OCI-LY1 (cell line): ENCODE measurements around the gene CFAP91.
"Not testable (repeated sequence)": the region's sequence is repeated elsewhere in the genome, so short reads cannot be mapped to it uniquely, and the experiment has no call there.

Experiments
- H2AFZ ChIP-seq: fragments of 200-600 bp; sonication (generic), shearing (Covaris generic); 2 replicates; pipeline ENCODE4 v1.6.0; 2014; ENCODE audit warnings: antibody characterized with exemption, mild to moderate bottlenecking, low read length
- H3F3A ChIP-seq: fragments of 200-600 bp; sonication (generic), shearing (Covaris generic); 2 replicates; pipeline ENCODE4 v1.6.0; 2014; ENCODE audit warnings: mild to moderate bottlenecking, antibody characterized with exemption, low read length, moderate library complexity; ENCODE audit not compliant: insufficient read depth
- H3K27ac ChIP-seq: fragments of 200-600 bp; sonication (generic); 2 replicates; pipeline ENCODE4 v1.5.1; 2014; ENCODE audit warnings: low read length, mixed run types, mild to moderate bottlenecking, low read depth; ENCODE audit not compliant: poor library complexity, severe bottlenecking
- H3K27me3 ChIP-seq: fragments of 200-600 bp; sonication (generic); 2 replicates; pipeline ENCODE4 v1.6.0; 2014; ENCODE audit warnings: antibody characterized with exemption, mild to moderate bottlenecking, low read length, moderate library complexity; ENCODE audit not compliant: insufficient read depth
- H3K36me3 ChIP-seq: fragments of 200-600 bp; sonication (generic); 2 replicates; pipeline ENCODE4 v1.6.1; 2014; ENCODE audit warnings: mild to moderate bottlenecking, antibody characterized with exemption, low read length, moderate library complexity, mixed read lengths; ENCODE audit not compliant: insufficient read depth
- H3K4me1 ChIP-seq: fragments of 200-600 bp; sonication (generic); 2 replicates; pipeline ENCODE4 v1.5.1; 2014; ENCODE audit warnings: mild to moderate bottlenecking, low read length, moderate library complexity; ENCODE audit not compliant: insufficient read depth, severe bottlenecking
- H3K4me2 ChIP-seq: fragments of 200-600 bp; sonication (generic), shearing (Covaris generic); 2 replicates; pipeline ENCODE4 v1.6.1; 2014; ENCODE audit warnings: low read length
- H3K4me3 ChIP-seq: fragments of 200-600 bp; sonication (generic); 2 replicates; pipeline ENCODE4 v1.5.1; 2014; ENCODE audit warnings: low read length, low read depth, mild to moderate bottlenecking, mixed read lengths; ENCODE audit not compliant: poor library complexity, severe bottlenecking
- H3K79me2 ChIP-seq: fragments of 200-600 bp; shearing (Covaris generic); 2 replicates; pipeline ENCODE4 v1.6.1; 2016; ENCODE audit warnings: mixed run types, low read length, mixed read lengths; ENCODE audit not compliant: insufficient read depth
- H3K9ac ChIP-seq: fragments of 200-600 bp; sonication (generic), shearing (Covaris generic); 2 replicates; pipeline ENCODE4 v1.6.1; 2014; ENCODE audit warnings: mild to moderate bottlenecking, low read length, mixed read lengths
- H3K9me2 ChIP-seq: fragments of 200-600 bp; sonication (generic), shearing (Covaris generic); 2 replicates; pipeline ENCODE4 v1.6.1; 2014; ENCODE audit warnings: low read depth, mild to moderate bottlenecking, low read length, mixed read lengths
- H3K9me3 ChIP-seq: fragments of 200-600 bp; shearing (Covaris generic); 2 replicates; pipeline ENCODE4 v1.6.1; 2014; ENCODE audit warnings: low read length, mixed read lengths
- H4K20me1 ChIP-seq: fragments of 200-600 bp; sonication (generic), shearing (Covaris generic); 2 replicates; pipeline ENCODE4 v1.6.0; 2016; ENCODE audit warnings: mild to moderate bottlenecking, low read length; ENCODE audit not compliant: insufficient read depth
- CTCF ChIP-seq: fragments of 200-600 bp; sonication (generic), shearing (Covaris generic); IDR thresholded peaks from 2 replicates; pipeline ENCODE4 v1.5.1; 2017; ENCODE audit warnings: mild to moderate bottlenecking, antibody characterized with exemption, low read length, moderate library complexity, mixed read lengths
- EZH2 ChIP-seq: fragments of 200-600 bp; sonication (generic), shearing (Covaris generic); IDR thresholded peaks from 2 replicates; pipeline ENCODE4 v1.8.0; 2017; ENCODE audit warnings: borderline replicate concordance, mixed run types, mild to moderate bottlenecking, antibody characterized with exemption, low read length, moderate library complexity, mixed read lengths

The CFAP91 gene

GRCh38 chr3:119676020-119676419 is 26.8 kb upstream of the CFAP91 start:
- H3K9me3 ChIP-seq = no peaks in the 10 kb centered on the region
- peak overlapping the region; percentile 93 for H3K9ac ChIP-seq
- no peak overlapping the region for H2AFZ ChIP-seq
- H4K20me1 ChIP-seq = no peaks in the 10 kb centered on the region
- H3K9me2 ChIP-seq = no peaks in the 10 kb centered on the region
- TF ChIP-seq CTCF = no peak
- peak overlapping the region; percentile 44 for H3K27ac ChIP-seq
- peaks cover 18% of the 10 kb centered on the region for H3K4me1 ChIP-seq
- no peaks in the 10 kb centered on the region for H3F3A ChIP-seq
- H3K4me2 ChIP-seq = peak overlapping the region; percentile 91
- peaks cover 41% of the 10 kb centered on the region for H3K36me3 ChIP-seq
- H3K79me2 ChIP-seq = peaks cover 14% of the 10 kb centered on the region; the same call in 1 of the 2 replicates
- no peaks in the 10 kb centered on the region for H3K27me3 ChIP-seq
- H3K4me3 ChIP-seq = peak overlapping the region; percentile 84

- H3K4me3 ChIP-seq = peak within 1 kb of the TSS; percentile 84
- peak within 1 kb of the TSS; percentile 76 for H3K27ac ChIP-seq
- peaks cover 14% of the 10 kb centered on the region; the same call in 1 of the 2 replicates for H3K79me2 ChIP-seq
- H4K20me1 ChIP-seq = no peaks in the 10 kb centered on the region
- no peaks in the 10 kb centered on the region for H3F3A ChIP-seq
- no peaks in the 10 kb centered on the region for H3K9me2 ChIP-seq
- peak within 1 kb of the TSS; percentile 95 for H2AFZ ChIP-seq
- H3K4me2 ChIP-seq = peak within 1 kb of the TSS; percentile 91
- no peaks in the 10 kb centered on the region for H3K27me3 ChIP-seq
- H3K4me1 ChIP-seq = peaks cover 18% of the 10 kb centered on the region
- peaks cover 31% of the 10 kb centered on the region for H3K36me3 ChIP-seq
- TF ChIP-seq EZH2 (no peak), CTCF (no peak)
- peak within 1 kb of the TSS; percentile 93 for H3K9ac ChIP-seq
- H3K9me3 ChIP-seq = no peaks in the 10 kb centered on the region
Measured at GRCh38 chr3:119676771-119677640, 25.8 kb upstream of the CFAP91 start, which contains the start of gene COX17. Gene COX17, minus strand, starts transcription at chr3:119677406. Its CDS starts 96 bp downstream, at chr3:119677310.

- peak overlapping the region; percentile 84 for H3K4me3 ChIP-seq
- H3K4me1 ChIP-seq = peaks cover 18% of the 10 kb centered on the region
- H3K27ac ChIP-seq = peak overlapping the region; percentile 76
- peak overlapping the region; percentile 91 for H3K4me2 ChIP-seq
- no peaks in the 10 kb centered on the region for H3K9me3 ChIP-seq
- no peaks in the 10 kb centered on the region for H4K20me1 ChIP-seq
- H2AFZ ChIP-seq = peak overlapping the region; percentile 95
- peaks cover 14% of the 10 kb centered on the region; the same call in 1 of the 2 replicates for H3K79me2 ChIP-seq
- H3K9ac ChIP-seq = peak overlapping the region; percentile 93
- H3F3A ChIP-seq = no peaks in the 10 kb centered on the region
- no peaks in the 10 kb centered on the region for H3K27me3 ChIP-seq
- H3K9me2 ChIP-seq = no peaks in the 10 kb centered on the region
- TF ChIP-seq CTCF (no peak), EZH2 (no peak)
- H3K36me3 ChIP-seq = peaks cover 27% of the 10 kb centered on the region
Measured at GRCh38 chr3:119677641-119677934, 25.2 kb upstream of the CFAP91 start.

GRCh38 chr3:119678209-119678608 is 24.6 kb upstream of the CFAP91 start:
- not testable (repeated sequence) for H3K4me3 ChIP-seq, H3K27me3 ChIP-seq, H3F3A ChIP-seq, H3K4me2 ChIP-seq, H4K20me1 ChIP-seq, H3K9me2 ChIP-seq, H2AFZ ChIP-seq, H3K27ac ChIP-seq, H3K9ac ChIP-seq, H3K9me3 ChIP-seq
- Histone ChIP-seq H3K79me2 (peaks cover 14% of the 10 kb centered on the region; the same call in 1 of the 2 replicates), H3K36me3 (peaks cover 21% of the 10 kb centered on the region), H3K4me1 (peaks cover 18% of the 10 kb centered on the region)
